ENCODE results near the gene PTPMT1.

PTPMT1 gene

DNA sequence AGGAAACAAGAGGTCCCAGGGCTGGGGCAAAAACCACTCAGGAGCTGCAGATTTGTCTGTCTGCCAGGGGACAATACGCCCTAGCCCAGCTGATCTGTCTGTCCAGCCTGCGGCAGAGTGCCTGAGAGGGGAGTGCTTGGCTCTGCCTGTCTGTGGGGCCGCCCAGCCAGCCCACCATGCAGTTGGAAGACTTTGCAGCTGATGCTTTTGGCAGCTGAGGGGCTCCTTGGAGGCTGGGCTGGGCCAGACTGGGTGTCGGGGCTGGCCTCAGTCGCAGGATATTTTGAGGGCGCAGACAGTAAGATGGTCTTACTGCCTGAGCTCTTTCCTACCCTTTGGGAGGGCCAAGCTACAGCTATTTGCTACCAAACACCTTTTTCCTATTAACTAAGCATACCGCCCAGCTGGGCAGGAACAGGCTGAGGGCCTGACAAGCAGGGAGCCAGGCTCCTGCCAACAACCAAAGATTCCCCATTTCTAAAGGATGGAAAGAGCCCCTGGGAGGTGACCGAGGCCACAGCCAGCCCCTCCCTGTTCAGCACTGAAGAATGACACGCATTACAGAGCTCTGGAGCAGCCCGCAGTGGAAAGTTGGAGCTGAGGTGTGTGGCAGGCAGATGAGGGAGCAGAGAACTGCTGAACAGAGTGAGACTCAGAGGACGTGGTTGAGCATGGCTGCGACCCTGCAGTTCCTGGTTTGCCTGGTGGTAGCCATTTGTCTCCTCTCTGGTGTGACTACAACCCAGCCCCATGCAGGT, 20.9 kb downstream of the PTPMT1 start, which contains the start of gene FAM180B:
Gene FAM180B, plus strand, starts transcription at position 581 of the 758 bp plus-strand sequence. Its CDS starts 91 bp downstream, at position 672.
- no peak for DNase-seq

DNA sequence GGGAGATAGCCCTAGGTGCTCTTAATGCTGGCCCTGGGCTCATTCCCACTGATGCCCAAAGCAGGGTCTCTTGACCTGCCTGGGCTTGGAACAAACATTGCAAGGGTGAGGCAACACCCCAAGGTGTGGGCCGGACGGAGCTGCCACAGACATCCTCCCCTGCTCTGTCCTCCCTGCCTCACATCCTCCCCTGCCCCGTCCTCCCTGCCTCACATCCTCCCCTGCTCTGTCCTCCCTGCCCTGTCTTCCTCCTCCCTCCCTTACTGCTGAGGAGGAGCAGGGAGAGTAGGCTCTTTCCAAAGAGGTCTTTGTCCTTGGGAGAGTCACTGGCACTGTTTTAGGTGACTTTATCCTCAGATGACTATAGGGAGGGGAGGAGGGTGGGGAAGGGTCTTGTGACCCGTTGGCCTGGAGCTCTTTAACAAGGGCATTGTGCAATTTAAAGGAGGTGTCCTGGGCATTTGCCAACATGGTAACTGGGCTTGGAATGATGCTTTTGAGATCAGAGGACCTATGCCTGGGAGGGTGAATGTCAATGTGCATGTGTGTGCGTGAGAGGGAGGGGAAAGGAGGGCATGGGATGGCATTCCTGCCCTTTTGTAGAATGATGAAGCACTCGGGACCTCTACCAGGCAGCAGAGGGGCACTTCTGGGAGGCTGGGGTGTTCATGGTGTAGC, 21.8 kb downstream of the PTPMT1 start:
- DNase-seq = no peak

DNA sequence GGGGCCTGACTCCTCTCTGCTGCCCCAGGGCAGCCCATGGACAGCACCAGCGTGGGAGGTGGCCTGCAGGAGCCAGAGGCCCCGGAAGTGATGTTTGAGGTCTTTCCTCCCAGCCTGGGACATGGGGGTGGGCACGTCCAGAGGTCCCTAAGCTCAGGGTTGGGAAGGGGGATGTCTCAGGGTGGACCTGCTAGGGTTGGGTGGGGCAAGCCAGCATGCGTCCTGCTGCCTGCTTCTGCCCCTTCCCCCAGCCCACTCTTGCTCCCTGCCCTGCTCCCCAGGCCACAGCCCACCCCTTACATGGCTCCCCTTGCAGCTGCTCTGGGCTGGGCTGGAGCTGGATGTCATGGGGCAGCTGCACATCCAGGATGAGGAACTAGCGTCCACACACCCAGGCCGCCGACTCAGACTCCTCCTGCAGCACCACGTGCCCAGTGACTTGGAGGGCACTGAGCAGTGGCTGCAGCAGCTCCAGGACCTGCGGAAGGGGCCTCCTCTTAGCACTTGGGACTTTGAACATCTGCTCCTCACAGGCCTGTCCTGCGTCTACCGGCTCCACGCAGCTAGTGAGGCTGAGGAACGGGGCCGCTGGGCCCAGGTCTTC, 22.4 kb downstream of the PTPMT1 start:
- no peak for DNase-seq

DNA sequence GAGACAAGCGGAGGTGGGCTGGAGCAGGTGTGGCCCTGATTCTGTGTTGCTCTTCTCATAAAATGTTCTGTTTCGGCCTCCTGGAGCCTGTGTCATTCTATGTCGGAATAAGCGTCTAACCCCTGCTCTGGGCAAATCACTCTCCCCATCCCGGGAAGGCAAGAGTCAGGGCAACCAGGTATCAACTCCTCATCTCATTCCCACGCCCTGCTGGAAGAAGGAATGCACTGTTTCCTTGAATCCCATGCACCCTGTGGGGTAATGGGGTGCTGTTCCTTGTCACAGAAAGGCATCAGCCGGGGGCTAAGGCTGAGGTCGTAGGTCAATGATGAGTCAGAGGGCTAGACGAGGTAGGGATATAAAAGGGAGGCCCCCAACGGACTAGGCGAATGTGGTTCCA, 23.7 kb downstream of the PTPMT1 start:
- no peak for DNase-seq

DNA sequence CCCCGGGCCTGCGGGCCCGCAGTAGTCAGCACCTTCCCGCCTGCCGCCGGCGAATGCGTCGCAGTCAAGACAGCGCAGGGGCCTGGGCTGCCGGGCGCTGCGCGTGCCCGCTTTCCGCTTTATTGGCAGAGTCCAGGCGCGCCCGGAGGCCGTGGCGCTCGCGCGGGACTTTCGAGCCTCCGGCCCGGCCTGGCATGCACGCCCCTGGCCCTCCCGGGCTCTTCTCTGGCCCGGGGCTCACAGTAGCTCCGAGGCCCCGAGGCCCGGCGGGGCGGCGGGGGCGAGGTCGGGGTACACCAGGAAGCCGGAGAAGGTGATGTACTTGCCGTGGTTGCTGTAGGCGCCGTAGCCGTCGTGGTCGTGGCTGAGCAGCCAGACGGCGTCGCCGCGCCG, 24.2 kb downstream of the PTPMT1 start:
- DNase-seq = no peak

DNA sequence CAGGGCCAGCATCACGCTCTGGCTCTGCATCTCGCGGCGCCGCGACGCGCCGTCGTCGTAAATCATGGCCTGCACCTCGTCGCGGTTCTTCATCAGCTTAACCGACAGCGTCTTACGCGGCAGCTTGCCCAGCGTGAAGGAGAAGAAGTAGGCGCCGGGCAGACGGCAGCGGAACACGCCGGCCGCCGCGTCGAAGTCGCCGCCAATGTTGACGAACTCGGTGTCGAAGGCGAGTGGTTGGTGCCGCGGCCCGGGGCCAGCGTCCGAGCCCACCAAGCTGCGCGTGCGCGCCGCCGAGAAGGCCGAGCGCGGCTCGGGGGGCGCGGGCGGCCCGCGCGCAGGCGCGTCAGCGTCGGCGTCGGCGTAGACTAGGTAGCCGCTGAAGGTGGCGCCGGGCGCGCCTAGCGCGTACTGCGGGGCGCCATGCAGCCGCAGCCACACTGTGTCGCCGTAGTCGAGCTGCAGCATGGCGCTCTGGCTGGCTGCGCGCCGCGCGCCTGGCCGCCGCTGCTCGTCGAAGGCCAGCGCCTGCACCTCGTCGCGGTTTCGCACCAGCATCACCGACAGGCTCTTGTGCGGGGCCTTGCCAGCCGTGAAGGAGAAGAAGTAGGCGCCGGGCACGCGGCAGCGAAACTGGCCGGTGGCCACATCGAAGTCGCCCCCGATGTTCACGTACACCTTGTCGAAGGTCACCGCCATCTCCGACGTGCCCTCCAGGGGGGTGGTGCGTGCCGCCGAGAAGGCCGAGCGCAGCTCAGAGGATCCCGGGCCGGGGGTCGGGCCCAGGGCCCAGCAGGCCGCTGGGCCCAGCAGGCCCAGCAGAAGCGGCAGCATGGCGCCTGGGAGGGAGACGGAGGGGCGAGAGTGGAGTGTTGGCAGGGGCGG, 24.8 kb downstream of the PTPMT1 start:
- DNase-seq = peak; percentile 53

DNA sequence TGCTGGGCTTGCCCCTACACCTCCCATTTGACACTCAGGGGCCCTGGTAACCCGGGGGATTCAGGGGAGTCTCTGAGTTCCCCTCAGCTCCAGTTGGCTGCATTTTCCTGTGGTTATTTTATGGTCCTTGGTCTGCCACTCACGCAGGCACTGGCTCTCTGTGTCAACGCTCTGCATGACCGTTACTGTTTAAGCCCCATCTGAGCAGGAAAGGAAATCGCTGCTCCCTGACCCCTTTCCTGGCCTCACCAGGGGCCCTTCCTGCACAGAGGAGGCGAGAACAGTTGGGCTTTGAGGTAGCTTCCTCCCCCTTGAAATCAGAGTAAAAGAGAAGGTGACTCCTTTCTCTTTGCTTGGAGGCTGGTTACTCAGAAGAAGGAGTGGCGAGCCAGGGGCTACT, 26.4 kb downstream of the PTPMT1 start:
- no peak for DNase-seq

DNA sequence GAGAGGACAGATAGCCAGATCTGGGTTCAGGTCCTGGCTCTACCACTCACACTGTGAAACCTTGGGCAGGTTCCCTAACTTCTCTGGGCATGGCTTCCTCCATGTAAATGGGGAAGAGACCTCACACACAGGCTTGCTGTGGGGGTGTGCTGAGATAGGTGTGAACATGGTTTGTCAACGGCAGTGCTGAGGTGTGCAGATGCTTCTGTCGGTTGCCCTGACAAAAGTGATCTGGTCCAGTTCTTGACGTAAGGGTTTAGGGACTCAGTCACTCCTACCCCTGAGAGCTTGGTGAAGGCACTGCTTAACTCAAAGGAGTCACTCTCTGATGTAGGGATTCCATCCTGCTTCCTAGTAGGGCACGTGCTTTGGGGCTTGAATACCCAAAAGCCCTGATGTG, 26.9 kb downstream of the PTPMT1 start:
- DNase-seq = no peak

DNA sequence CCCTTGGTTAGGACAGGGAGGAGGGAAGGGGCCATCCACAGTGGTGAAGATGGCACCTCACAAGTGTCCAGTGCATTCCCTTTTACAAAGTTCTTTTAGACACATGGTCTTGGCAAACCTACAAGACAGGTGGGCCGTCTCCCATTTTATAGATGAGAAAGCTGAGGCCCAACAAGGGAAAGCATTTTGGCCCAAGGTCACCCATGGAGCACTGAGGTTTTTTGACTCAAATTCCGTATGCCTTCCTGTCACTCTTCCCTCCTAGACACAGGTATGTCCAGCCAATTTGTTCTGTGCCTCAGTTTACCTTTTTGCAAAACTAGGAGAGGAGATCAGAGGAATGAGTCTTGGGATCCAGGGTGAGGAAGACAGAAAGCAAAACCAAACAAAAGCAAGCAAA, 27.6 kb downstream of the PTPMT1 start:
- DNase-seq = no peak

DNA sequence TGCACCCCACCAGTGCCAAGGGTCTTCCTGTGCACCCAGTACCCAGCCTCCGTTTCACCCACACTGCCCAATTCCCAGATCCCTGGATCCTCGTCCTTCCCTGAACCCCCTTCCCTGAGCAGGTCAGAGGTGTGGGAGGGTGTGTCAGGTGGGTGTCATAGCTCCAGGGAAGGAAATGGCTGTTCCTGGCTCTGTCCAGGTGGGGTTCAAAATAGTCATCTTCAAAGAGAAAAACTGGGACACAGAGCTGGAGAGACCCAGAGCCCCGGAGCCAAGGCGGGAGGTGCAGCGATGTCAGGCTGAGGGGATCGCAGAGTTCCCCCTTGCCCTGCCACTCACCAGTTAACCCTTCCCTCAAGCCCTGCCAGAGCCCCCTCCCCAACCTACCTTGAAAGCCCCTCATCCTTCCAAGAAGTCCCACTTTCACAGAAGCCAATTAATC, 28.1 kb downstream of the PTPMT1 start:
- no peak for DNase-seq

DNA sequence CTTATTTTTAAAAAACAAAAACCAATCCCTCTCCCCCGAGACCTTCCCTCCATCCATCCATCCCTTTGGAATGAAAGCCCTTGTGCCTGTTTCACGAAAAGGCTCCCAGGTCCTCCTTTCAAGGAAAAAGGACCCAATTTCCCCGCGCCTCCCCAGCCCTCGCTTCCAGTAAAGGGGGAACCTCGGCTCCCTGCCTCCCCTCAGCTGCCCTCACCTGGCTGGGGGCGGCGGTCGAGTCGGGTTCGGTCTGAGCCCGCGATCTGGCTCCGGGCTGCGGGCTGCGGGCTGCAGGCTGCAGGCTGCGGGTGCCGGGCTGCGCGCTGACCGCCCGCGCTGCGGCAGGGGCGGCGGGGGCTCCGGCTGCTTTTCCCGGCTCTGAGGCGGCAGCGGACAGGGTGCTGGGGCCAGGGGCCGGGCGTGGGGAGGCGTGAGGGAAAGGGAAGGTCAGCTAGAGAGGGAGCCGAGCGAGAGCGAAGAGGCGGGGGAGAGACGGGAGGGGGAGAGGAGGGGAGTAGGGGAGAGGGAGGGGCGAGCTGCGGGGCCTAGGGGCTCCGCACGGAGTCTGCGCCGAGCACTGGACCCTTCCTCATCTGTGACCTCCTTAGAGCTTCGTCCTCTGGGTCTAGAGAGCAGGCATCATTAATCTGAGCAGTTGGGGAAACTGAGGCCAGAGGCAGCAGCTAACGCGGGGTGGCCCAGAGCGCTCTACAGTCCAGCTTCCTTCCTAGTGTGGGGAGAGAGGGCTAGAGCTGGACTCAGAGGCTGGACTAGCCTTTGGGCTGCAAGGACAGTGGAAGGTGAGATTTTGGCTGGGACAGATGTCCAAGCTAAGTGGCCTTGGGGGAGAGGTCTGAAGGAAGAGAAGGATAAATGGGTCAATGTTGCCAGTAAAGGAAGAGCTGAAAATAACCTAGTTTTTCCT, 28.8 kb downstream of the PTPMT1 start, which contains the start of gene C1QTNF4:
Gene C1QTNF4, minus strand, starts transcription at position 478 of the 922 bp plus-strand sequence. CDS start 3,601 bp downstream, outside the sequence.
- DNase-seq = no peak

DNA sequence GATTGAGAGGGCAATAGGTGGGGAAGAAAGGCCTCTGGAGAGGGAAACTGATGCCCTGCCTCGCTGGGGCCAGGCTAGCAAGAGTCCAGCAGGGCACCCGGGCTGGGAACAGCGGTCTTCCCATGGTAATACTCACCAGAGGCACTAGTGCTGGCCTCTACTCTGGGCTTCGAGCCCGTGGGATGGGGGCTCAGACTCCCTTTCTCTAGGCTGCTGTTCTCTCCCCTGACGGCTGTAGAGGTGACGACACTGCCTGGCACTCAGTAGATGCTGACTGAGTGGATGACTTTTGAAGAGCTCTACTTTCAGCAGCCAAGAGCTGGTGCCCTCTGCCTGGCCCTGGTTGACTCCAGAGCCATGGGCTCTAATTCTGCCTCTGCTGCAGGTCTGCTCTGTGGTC, 29.6 kb downstream of the PTPMT1 start:
- no peak for DNase-seq

DNA sequence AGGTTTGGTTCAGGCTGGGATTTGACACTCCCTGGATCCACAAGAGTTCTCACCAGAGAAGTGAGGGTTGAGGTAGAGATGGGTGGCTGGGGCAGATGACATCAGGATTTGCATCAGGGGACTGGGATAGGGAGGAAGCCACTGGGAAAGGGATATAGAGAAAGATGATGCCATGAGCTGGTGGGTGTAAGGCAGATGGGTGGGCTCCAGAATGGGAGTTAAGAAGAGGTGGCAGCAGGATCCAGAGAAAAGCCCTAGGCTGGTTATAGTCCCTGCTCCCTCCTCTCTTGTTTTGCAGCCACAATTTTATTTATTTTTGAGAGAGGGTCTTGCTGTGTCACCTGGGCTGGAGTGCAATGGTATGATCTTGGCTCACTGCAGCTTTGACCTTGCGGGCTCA, 30.6 kb downstream of the PTPMT1 start:
- no peak for DNase-seq

DNA sequence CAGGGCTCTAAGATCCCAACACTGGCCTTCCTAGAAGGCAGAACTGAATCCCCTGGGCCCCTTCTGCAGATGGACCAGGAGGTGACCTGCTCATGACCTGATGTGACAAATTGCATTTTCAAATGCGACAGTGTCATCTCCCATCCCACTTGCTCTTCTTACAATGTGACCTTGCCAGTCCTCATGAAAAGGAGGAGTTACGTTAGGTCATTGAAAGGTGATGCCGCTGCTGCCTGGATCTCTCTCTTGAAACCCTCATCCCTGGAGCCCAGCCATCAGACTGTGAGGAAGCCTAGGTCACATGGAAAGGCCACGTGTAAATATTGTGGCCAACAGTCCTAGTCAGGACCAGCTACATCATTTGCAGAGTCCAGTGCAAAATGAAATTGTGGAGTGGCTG, 34.5 kb downstream of the PTPMT1 start:
- DNase-seq = no peak

DNA sequence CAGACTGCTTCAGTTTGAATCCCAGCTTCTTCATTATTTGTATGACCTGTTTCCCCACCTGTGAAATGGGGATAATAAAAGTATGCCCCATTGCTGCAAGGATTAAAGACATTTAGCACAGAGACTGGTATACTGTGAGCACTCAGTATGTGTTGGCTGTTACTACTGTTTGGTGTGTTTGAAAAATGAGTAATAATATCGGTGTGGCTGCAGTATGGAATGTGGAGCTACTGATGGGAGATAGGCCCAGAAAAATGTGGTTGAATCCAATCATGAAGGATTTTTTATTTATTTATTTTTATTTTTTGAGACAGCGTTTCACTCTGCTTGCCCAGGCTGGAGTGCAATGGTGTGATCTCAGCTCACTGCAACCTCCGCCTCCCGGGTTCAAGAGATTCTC, 37.9 kb downstream of the PTPMT1 start:
- peak; percentile 15 for DNase-seq

DNA sequence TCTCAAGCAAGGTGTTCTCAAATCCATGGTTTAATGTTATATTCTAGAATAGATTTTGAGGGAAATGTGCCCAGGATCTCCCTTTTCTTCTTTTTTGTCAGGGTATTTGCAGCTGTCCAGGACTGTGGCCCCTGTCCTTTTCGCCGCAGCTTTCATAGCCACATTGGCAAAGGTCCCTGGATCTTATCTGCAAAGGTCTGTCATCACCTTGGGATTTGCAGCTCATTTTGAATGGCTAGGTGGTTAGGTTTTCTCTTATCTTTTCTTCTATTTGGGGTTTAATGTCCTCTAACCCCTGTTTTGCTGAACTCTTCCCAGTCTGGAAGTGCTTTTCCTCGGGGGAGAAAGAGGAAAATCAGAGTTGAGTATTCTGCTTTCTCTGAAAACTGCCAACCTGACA, 40.5 kb downstream of the PTPMT1 start:
- DNase-seq = no peak

DNA sequence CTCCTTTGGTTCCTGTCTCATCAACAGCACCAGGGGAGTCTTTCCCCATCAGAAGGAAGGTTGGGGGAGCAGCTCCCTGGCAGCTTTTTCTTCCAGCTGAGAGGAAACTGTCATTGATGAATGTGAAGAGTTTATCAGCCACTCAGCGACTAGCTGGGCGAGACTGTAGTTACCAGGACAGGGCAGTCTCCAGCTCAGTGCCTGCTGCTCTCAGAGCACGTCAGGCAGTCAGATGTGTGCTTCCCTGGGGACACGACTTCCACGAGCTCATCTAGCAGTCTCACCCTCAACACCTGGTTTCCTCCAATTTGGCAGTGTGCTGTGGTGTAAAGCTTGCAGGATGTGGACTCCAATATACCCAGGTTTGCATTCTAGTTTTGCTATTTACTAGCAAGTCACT, 41.3 kb downstream of the PTPMT1 start:
- no peak for DNase-seq

DNA sequence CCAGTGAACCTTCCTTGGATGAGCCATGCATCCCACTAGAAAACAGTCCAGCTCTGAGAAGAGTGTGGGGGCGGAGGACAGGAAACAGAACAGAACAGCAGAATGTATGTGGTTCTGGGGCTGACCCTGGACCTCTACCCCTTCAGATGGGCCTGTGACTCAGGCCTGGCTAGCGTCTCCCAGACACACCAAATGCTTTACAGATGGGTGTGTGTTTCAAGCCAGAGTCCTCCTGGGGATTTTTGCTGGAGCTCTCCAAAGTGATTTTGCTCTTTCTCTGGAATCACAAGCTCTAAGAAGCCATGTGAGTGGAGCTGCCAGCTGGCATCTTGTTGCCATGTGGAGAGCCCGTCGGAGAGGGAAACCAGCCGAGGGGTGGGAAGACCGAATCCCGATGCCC, 42.0 kb downstream of the PTPMT1 start:
- DNase-seq = peak; percentile 87

DNA sequence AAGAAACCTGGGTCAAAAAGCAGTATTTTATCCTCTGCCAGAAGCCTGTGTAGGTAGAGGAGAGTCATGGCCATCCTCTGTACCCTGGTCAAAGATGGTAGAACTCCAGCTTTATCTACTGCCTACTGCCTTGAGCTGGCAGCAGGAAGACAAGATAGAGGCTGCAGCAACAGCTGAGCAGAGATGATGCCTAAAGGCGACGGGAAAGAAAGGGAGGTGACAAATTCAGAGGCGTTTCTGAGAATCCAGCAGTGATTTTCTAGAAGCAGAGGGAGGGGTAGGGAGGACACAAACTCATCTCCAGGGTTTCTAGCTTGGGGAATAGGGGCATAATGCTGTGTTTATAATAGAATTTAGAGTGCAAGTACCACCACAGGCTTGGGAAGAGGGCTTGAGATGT, 44.3 kb downstream of the PTPMT1 start:
- DNase-seq = no peak

DNA sequence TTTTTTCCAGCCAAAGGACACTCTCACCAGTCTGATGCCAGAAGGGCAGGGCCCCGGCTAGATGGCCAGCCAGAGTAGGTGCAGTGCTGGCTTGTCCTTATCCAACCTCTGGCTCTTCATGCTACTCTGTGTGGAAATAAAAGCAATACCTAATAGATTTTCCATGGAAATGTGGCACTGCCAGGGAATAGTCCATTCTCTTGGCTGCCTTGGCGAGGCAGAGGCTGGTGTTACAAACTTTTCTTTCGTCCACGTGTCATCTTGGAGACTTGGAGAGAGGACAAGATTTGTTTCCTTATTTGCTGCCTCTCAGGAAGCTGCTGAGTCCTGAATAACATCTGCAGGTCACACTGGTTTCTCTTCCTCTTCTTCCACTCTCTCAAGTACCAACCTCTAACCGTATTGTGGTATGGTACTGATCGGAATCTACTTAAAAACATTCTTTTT, 46.0 kb downstream of the PTPMT1 start:
- no peak for DNase-seq

DNA sequence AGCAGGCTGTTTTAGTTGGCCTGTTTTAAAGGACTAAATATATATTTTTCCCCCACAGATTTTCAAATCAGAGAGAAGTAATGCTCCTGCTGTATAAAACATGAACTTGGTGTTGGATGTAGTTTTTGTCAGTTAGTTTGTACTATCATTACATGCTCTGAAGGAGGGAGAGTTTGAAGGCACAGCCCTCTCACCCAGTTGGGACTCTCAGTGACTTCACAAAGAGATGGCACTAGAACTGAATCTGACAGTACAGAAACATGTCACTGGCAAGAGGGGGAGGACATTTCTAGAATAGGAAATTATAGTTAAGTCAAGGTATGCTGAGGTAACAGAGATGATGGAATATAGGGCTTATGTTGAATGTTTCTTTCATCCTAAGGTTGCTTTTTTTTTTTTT, 49.9 kb downstream of the PTPMT1 start:
- no peak for DNase-seq

Data from fibroblast of skin of right quadriceps (primary cell).